ENCODE data around the gene MARCHF2. TPM values are rescaled to one million over a fixed set of nuclear protein-coding genes. Genes with fewer than 3 reads are reported as not detected.

The MARCHF2 gene
- total RNA-seq, 1 donor from 2014 or later: 58.7 TPM

GRCh38 chr19:8395621-8396082, 17.5 kb upstream of the MARCHF2 start:
- ATAC-seq: no peak
- Histone ChIP-seq H3K9me3 (no peaks in the 10 kb centered on the region), H3K4me3 (no peak overlapping the region), H3K4me1 (peaks cover 68% of the 10 kb centered on the region), H3K27me3 (no peaks in the 10 kb centered on the region), H3K27ac (peak overlapping the region; percentile 56), H3K36me3 (peaks cover 16% of the 10 kb centered on the region)
- intact Hi-C loops (cut with DNase I): loop anchor here (5.0 kb wide), 1 partner anchor 38 kb away; no protein-coding TSS in a partner anchor
- TF ChIP-seq CTCF (IDR thresholded peaks at IDR 0.05): no peak
- DNase-seq: no peak

- Histone ChIP-seq H3K27ac (no peak overlapping the region), H3K4me1 (peaks cover 64% of the 10 kb centered on the region), H3K36me3 (peaks cover 20% of the 10 kb centered on the region), H3K9me3 (no peaks in the 10 kb centered on the region), H3K27me3 (no peaks in the 10 kb centered on the region), H3K4me3 (no peak overlapping the region)
- ATAC-seq: no peak
- TF ChIP-seq CTCF (IDR thresholded peaks at IDR 0.05): no peak
- no peak for DNase-seq
- intact Hi-C loops (cut with DNase I): loop anchor here (5.0 kb wide), 1 partner anchor 39 kb away; no protein-coding TSS in a partner anchor
These were observed 16.9 kb upstream of the MARCHF2 start for GRCh38 chr19:8396185-8396562.

GRCh38 chr19:8396563-8397203, 16.4 kb upstream of the MARCHF2 start:
- Histone ChIP-seq H3K27me3 (no peaks in the 10 kb centered on the region), H3K4me3 (no peak overlapping the region), H3K9me3 (no peaks in the 10 kb centered on the region), H3K4me1 (peaks cover 59% of the 10 kb centered on the region), H3K36me3 (peaks cover 22% of the 10 kb centered on the region), H3K27ac (no peak overlapping the region)
- peak; percentile 85 for DNase-seq
- TF ChIP-seq CTCF (IDR thresholded peaks at IDR 0.05): peak; percentile 67
- ATAC-seq: peak; percentile 78
- intact Hi-C loops (cut with DNase I): loop anchor here (5.0 kb wide), 1 partner anchor 39 kb away; no protein-coding TSS in a partner anchor

- no peak overlapping the region for H3K4me3 ChIP-seq
- TF ChIP-seq CTCF (IDR thresholded peaks at IDR 0.05): no peak
- DNase-seq (no peak), ATAC-seq (no peak)
- H3K9me3 ChIP-seq: no peaks in the 10 kb centered on the region
- peaks cover 53% of the 10 kb centered on the region for H3K4me1 ChIP-seq
- H3K27ac ChIP-seq: no peak overlapping the region
- peaks cover 28% of the 10 kb centered on the region for H3K36me3 ChIP-seq
- no peaks in the 10 kb centered on the region for H3K27me3 ChIP-seq
- intact Hi-C loops (cut with DNase I): loop anchor here (5.0 kb wide), 1 partner anchor 40 kb away; no protein-coding TSS in a partner anchor
These were observed 15.8 kb upstream of the MARCHF2 start for GRCh38 chr19:8397271-8397670.

GRCh38 chr19:8397746-8398310, 15.3 kb upstream of the MARCHF2 start:
- H3K27me3 ChIP-seq: no peaks in the 10 kb centered on the region
- peaks cover 47% of the 10 kb centered on the region for H3K4me1 ChIP-seq
- ATAC-seq (no peak), DNase-seq (no peak)
- intact Hi-C loops (cut with DNase I): loop anchor here (5.0 kb wide), 1 partner anchor 41 kb away; no protein-coding TSS in a partner anchor
- no peak for TF ChIP-seq CTCF (IDR thresholded peaks at IDR 0.05)
- H3K27ac ChIP-seq: no peak overlapping the region
- no peak overlapping the region for H3K4me3 ChIP-seq
- no peaks in the 10 kb centered on the region for H3K9me3 ChIP-seq
- H3K36me3 ChIP-seq: peaks cover 33% of the 10 kb centered on the region

Data from upper lobe of right lung (tissue), 1 donor.